ENCODE data around the gene SLC13A5.
A peak's percentile ranks its signal among the peaks of the same experiment; 100 is the strongest.

Gene SLC13A5

GRCh38 chr17:6702567-6703215 lies 10.5 kb downstream of the SLC13A5 start:
- Histone ChIP-seq H3K4me2 (ENCODE audit: low read depth, low read length, poor library complexity, severe bottlenecking) (no peak overlapping the region), H3K27me3 (ENCODE audit: insufficient read depth, low read length, poor library complexity, severe bottlenecking) (no peaks in the 10 kb centered on the region), H3K9ac (ENCODE audit: low read depth, low read length, poor library complexity, severe bottlenecking) (no peak overlapping the region), H3F3A (ENCODE audit: low read depth) (no peaks in the 10 kb centered on the region), H3K79me2 (ENCODE audit: insufficient read depth, low read length) (no peaks in the 10 kb centered on the region), H4K20me1 (ENCODE audit: insufficient read depth, low read length, poor library complexity, severe bottlenecking) (no peaks in the 10 kb centered on the region), H3K9me3 (ENCODE audit: insufficient read depth, low read depth, low read length) (no peaks in the 10 kb centered on the region), H3K4me3 (ENCODE audit: low read length, poor library complexity, severe bottlenecking) (no peak overlapping the region), H3K36me3 (ENCODE audit: insufficient read depth, low read length) (no peaks in the 10 kb centered on the region), H3K9me2 (replicated peaks; ENCODE audit: low read depth, low read length) (no peaks in the 10 kb centered on the region), H3K4me1 (ENCODE audit: insufficient read depth, low read length, poor library complexity, severe bottlenecking) (no peaks in the 10 kb centered on the region), H2AFZ (ENCODE audit: low read length) (no peak overlapping the region)
- TF ChIP-seq CTCF (conservative IDR thresholded peaks at IDR 0.05; ENCODE audit: low read length) (no peak), EZH2phosphoT487 (IDR thresholded peaks at IDR 0.05; ENCODE audit: borderline replicate concordance) (no peak)

DNA sequence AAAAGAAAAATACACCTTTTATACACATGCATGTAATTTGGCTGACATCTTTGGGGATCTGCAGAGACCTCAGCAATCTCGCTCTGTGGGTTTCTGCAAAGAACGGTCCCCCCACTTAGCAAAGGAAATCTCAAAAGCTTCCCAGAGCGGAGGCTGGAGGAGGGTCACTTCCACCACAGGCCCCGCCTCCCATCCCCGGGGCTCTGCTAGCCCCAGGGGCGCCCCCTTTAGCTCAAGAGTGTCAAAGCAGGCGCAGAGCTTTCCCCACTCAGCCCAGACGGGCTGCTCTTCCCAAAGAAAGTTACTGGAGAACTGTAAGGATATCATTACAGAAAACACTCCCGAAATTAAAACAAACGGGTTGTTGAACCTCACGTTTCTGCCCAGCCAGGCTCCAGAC lies 11.4 kb downstream of the SLC13A5 start:
- Histone ChIP-seq H3K9ac (ENCODE audit: low read depth, low read length, poor library complexity, severe bottlenecking) (no peak overlapping the region), H4K20me1 (ENCODE audit: insufficient read depth, low read length, poor library complexity, severe bottlenecking) (no peaks in the 10 kb centered on the region), H3K36me3 (ENCODE audit: insufficient read depth, low read length) (no peaks in the 10 kb centered on the region), H3K4me3 (ENCODE audit: low read length, poor library complexity, severe bottlenecking) (no peak overlapping the region), H3K4me2 (ENCODE audit: low read depth, low read length, poor library complexity, severe bottlenecking) (no peak overlapping the region), H3K9me2 (replicated peaks; ENCODE audit: low read depth, low read length) (no peaks in the 10 kb centered on the region), H3K4me1 (ENCODE audit: insufficient read depth, low read length, poor library complexity, severe bottlenecking) (no peaks in the 10 kb centered on the region), H2AFZ (ENCODE audit: low read length) (peak overlapping the region; percentile 67), H3F3A (ENCODE audit: low read depth) (no peaks in the 10 kb centered on the region), H3K79me2 (ENCODE audit: insufficient read depth, low read length) (no peaks in the 10 kb centered on the region), H3K27me3 (ENCODE audit: insufficient read depth, low read length, poor library complexity, severe bottlenecking) (no peaks in the 10 kb centered on the region), H3K9me3 (ENCODE audit: insufficient read depth, low read depth, low read length) (no peaks in the 10 kb centered on the region)
- TF ChIP-seq CTCF (conservative IDR thresholded peaks at IDR 0.05; ENCODE audit: low read length), result peak; percentile 68
- no peak for TF ChIP-seq EZH2phosphoT487 (IDR thresholded peaks at IDR 0.05; ENCODE audit: borderline replicate concordance)

GRCh38 chr17:6700948-6701307 lies 12.2 kb downstream of the SLC13A5 start:
- TF ChIP-seq CTCF (conservative IDR thresholded peaks at IDR 0.05; ENCODE audit: low read length), result no peak
- no peak for TF ChIP-seq EZH2phosphoT487 (IDR thresholded peaks at IDR 0.05; ENCODE audit: borderline replicate concordance)
- H2AFZ ChIP-seq (ENCODE audit: low read length), result peak overlapping the region; percentile 67; the same call in 1 of the 2 replicates
- no peak overlapping the region for H3K9ac ChIP-seq (ENCODE audit: low read depth, low read length, poor library complexity, severe bottlenecking)
- H4K20me1 ChIP-seq (ENCODE audit: insufficient read depth, low read length, poor library complexity, severe bottlenecking), result no peaks in the 10 kb centered on the region
- no peaks in the 10 kb centered on the region for H3K9me3 ChIP-seq (ENCODE audit: insufficient read depth, low read depth, low read length)
- H3K4me1 ChIP-seq (ENCODE audit: insufficient read depth, low read length, poor library complexity, severe bottlenecking), result no peaks in the 10 kb centered on the region
- H3K27me3 ChIP-seq (ENCODE audit: insufficient read depth, low read length, poor library complexity, severe bottlenecking), result no peaks in the 10 kb centered on the region
- H3K9me2 ChIP-seq (replicated peaks; ENCODE audit: low read depth, low read length), result no peaks in the 10 kb centered on the region
- H3F3A ChIP-seq (ENCODE audit: low read depth), result no peaks in the 10 kb centered on the region
- H3K79me2 ChIP-seq (ENCODE audit: insufficient read depth, low read length), result no peaks in the 10 kb centered on the region
- no peak overlapping the region for H3K4me2 ChIP-seq (ENCODE audit: low read depth, low read length, poor library complexity, severe bottlenecking)
- H3K36me3 ChIP-seq (ENCODE audit: insufficient read depth, low read length), result no peaks in the 10 kb centered on the region
- no peak overlapping the region for H3K4me3 ChIP-seq (ENCODE audit: low read length, poor library complexity, severe bottlenecking)
